Motor neuron (in vitro differentiated cells): ENCODE data around the gene NR6A1. TPM values are rescaled to one million over a fixed set of nuclear protein-coding genes. Genes with fewer than 3 reads are reported as not detected.

Experiments used
- ATAC-seq, 8 experiments: fragments of 200-7000 bp; cut with Tn5 transposase; replicated peaks in 6 of 8; 2 replicates each; pipeline ENCODE4 v1.8.0; 2021; ENCODE audit warnings: mild to moderate bottlenecking in 8 of 8, moderate library complexity in 8 of 8
- H3K27ac ChIP-seq, 2 donors: fragments of 250-450 bp; sonication (Bioruptor Pico); 2 replicates each; pipeline ENCODE4 v1.9.0; 2021; ENCODE audit warnings: antibody characterized with exemption in 2 of 2, mild to moderate bottlenecking in 2 of 2, moderate library complexity in 1 of 2
- H3K4me1 ChIP-seq, 2 donors: fragments of 250-450 bp; sonication (Bioruptor Pico); replicated peaks in 1 of 2; 2 replicates each; pipeline ENCODE4 v1.6.1; 2021; ENCODE audit warnings: antibody characterized with exemption in 2 of 2, mild to moderate bottlenecking in 2 of 2, moderate library complexity in 1 of 2
- H3K4me3 ChIP-seq, 5 donors: fragments of 250-450 bp; sonication (Bioruptor Pico); 2 replicates each; pipeline ENCODE4 v1.9.0; 2021; ENCODE audit warnings: antibody characterized with exemption in 5 of 5, mild to moderate bottlenecking in 5 of 5, moderate library complexity in 4 of 5
- WGBS, 10 experiments: fragments of 450-650 bp; shearing (Covaris generic); methylation state at CpG; one replicate each; pipeline ENCODE4 v1.0.0; 2022; 5-methylcytosine and 5-hydroxymethylcytosine counted together
- in situ Hi-C, 9 experiments: fragments of 400-800 bp; cut with MboI; loops; one replicate each; pipeline ENCODE4 v1.15.0; 2021; ENCODE audit warnings: low sequenced_read_pairs in 9 of 9, low pct_unique_long_range_greater_than_20kb in 2 of 9; ENCODE audit not compliant: unreplicated experiment in 9 of 9
- total RNA-seq, 8 experiments: library from RNA; unstranded; fragments of 300-600 nt; gene quantifications; 2 replicates each; pipeline versions ENCODE4 v1.2.3 to v1.2.4, GENCODE V29; 2022

NR6A1 gene
- total RNA-seq, 8 experiments from 2014 or later = 0.46 to 29.0 (median 3.7) TPM

DNA sequence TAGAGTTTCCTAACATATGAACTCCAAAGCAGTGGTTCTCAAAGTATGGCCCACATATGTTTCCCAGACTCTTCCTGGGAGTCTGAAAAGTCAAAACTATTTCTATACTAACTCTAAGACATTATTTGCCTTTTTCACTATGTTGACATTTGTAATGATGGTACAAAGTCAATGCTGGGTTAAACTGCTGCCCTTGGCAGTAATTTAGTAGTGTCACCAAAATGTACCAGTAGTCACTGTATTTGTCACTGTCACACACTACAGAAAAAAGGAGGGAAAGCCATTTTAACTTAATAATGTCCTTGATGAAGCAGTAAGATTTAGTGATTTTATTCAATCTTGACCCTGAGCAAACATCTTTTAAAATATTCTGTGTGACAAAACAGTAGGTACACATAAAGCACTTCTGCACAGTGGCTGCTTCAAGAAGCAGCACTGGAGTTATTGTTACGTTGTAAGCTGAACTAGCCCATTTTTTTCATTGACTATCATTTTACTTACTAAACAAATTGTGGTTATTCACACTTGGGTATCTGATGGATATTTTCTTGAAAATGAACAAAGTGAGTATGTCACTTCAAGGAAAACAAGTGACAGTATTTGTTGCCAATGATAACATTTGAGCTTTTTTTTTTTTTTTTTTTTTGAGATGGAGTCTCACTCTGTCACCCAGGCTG, 90.3 kb downstream of the NR6A1 start:
- no peak overlapping the region for H3K27ac ChIP-seq
- 75 to 100% (median 95%) methylated on average over 1 of the region's 1 CpG; no CpG with 5 or more reads in 4 of the 10 experiments for WGBS, 10 experiments
- H3K4me3 ChIP-seq = no peak overlapping the region
- in situ Hi-C loops = no loop called here
- H3K4me1 ChIP-seq = no peaks in the 10 kb centered on the region
- ATAC-seq = no peak

DNA sequence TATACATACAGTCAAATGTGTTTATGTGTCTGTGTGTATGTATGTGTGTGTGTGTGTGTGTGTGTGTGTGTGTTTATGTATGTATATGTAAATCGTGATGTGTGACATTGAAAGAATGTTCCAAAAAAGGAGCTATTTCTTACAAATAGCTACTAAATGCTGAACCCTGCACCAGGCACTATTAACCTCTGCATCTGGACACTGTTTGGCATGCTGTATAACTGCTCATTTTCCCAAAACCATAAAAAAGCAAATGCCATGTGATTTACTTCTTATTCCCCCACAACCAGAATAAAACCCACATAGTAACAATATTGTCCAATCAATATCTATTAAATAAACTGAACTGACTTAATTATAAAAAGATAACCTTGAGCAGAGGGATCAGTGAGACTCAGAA, 91.1 kb downstream of the NR6A1 start:
- H3K27ac ChIP-seq = no peak overlapping the region
- in situ Hi-C loops = no loop called here
- WGBS, 10 experiments = 33 to 100% (median 86%) methylated on average over 1 of the region's 1 CpG; no CpG with 5 or more reads in 3 of the 10 experiments
- no peak for ATAC-seq
- H3K4me3 ChIP-seq = no peak overlapping the region
- no peaks in the 10 kb centered on the region for H3K4me1 ChIP-seq

DNA sequence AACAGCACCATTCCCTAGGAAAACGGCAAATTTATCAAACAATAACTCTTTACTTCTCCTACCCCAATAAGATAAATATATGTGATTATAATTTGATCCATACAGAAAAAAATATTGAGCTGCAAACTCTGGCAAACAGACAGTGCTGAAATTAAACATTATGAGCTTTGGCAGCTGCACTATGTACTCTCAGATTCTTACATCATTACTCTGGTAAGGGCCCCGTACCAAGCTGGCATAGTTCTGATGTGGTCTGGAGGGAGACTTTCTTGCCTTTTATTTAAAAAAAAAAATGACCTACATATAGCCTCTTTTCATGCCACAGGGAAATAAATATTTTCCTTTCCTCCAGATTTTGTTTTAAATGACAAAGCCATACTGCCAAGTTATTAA, 95.0 kb downstream of the NR6A1 start:
- in situ Hi-C loops = no loop called here
- Histone ChIP-seq H3K27ac (no peak overlapping the region), H3K4me1 (no peaks in the 10 kb centered on the region), H3K4me3 (no peak overlapping the region)
- 17 to 100% (median 88%) methylated on average over 1 to 2 of the region's 2 CpGs; no CpG with 5 or more reads in 2 of the 10 experiments for WGBS, 10 experiments
- ATAC-seq = peak in 1 of 8 experiments; percentile 39

DNA sequence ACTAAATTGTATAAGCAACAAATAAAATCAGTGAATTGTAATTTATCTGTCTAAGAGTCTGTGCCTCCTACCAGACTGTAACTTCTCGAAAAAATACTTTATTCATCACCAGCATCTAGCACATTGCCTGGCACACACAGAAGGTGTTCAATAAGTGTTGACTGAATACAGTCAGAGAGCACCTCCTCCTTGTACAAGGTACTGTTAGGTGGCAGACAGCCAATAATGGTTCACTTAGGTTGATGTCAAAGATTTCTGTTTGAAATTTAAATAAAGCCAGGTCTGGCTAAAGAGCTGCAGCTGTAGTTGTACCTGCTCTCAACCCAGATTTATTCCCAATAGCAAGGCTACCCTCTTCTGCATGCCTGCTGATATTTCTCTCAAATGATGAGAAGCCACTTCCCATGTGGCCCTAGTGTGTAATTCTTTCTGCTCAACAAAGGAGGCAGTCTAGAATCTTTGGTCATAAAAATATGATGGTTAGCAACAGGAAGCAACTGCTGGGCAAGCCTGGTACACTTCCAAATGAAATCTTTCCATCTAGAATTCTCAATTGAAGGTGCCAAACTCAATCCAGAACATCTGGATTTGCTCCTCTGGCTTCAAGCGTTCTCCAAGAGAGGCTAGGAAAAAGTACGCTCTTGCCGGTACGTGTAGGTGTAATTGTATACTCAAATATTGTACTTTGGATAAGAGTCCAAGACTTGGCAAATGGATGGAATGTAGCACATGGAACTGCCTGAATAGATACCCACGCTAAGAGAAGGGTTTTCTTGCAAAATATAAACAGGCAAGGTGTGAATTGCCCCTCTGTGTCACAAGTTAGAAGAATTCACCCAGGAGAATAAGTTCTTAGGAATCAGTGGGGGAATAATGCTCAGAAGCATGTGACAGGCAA, 95.6 kb downstream of the NR6A1 start:
- H3K27ac ChIP-seq = no peak overlapping the region
- H3K4me3 ChIP-seq = no peak overlapping the region
- no peak for ATAC-seq
- 26 to 100% (median 88%) methylated on average over 1 to 6 of the region's 6 CpGs; no CpG with 5 or more reads in 2 of the 10 experiments for WGBS, 10 experiments
- in situ Hi-C loops = no loop called here
- H3K4me1 ChIP-seq = no peaks in the 10 kb centered on the region

DNA sequence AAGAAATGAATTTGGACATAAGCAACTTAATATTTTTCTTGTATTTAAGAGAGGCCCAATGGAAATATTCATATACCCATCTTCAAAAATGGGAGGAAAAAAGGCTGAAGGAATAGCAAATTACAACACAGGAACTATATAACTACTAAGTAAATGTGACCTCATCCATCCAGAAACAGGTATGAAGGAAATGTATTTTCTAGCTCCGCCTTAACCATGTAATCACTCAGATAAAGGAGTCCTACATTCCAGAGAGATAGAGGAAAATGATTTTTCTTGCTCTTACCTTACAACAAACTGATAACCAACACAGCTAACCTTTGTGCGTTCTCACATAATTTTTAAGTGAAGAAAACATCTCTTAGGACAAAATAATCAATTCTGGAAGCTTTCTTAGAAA, 96.5 kb downstream of the NR6A1 start:
- H3K4me3 ChIP-seq = no peak overlapping the region
- in situ Hi-C loops = no loop called here
- H3K27ac ChIP-seq = no peak overlapping the region
- no peaks in the 10 kb centered on the region for H3K4me1 ChIP-seq
- no peak for ATAC-seq
- WGBS, 10 experiments = 90 to 100% (median 97%) methylated on average over 1 to 2 of the region's 2 CpGs

DNA sequence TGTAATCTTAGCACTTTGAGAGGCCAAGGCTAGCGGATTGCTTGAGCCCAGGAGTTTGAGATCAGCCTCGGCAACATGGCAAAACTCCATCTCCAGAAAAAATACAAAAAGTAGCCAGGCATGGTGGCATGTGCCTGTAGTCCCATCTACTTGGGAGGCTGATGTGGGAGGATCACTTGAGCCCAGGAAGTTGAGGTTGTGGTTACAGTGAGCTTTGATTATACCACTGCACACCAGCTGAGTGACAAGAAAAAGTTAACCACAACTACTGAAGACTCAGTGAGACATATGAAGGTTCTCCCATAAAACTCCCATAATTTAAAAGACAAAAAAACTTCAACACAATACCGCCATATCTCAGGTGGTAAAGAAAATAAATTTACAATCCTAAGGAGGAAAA, 98.0 kb downstream of the NR6A1 start:
- no peaks in the 10 kb centered on the region for H3K4me1 ChIP-seq
- ATAC-seq = no peak
- in situ Hi-C loops = no loop called here
- H3K27ac ChIP-seq = no peak overlapping the region
- H3K4me3 ChIP-seq = no peak overlapping the region
- 90 to 100% (median 97%) methylated on average over 1 to 3 of the region's 3 CpGs; no CpG with 5 or more reads in 2 of the 10 experiments for WGBS, 10 experiments

DNA sequence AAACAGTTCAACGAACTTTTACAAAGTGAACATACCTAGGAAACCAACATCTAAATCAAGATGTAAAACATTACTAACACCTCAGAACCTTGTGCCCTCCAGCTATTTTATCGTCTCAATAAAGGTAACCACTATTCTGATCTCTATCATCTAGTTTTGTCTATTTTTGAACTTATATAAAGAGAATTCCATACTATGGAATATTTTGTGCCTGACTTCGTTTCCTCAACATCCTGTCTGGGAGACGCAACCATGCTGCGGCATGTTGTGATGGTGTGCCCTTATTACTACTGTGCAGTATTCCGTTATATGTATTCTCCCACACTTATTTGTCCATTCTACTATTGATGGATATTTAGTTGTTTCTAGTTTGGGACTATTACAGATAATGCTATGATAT, 99.2 kb downstream of the NR6A1 start:
- 79 to 100% (median 93%) methylated on average over 1 to 6 of the region's 6 CpGs; no CpG with 5 or more reads in 2 of the 10 experiments for WGBS, 10 experiments
- Histone ChIP-seq H3K4me1 (no peaks in the 10 kb centered on the region), H3K4me3 (no peak overlapping the region), H3K27ac (no peak overlapping the region)
- ATAC-seq = no peak
- in situ Hi-C loops = no loop called here

DNA sequence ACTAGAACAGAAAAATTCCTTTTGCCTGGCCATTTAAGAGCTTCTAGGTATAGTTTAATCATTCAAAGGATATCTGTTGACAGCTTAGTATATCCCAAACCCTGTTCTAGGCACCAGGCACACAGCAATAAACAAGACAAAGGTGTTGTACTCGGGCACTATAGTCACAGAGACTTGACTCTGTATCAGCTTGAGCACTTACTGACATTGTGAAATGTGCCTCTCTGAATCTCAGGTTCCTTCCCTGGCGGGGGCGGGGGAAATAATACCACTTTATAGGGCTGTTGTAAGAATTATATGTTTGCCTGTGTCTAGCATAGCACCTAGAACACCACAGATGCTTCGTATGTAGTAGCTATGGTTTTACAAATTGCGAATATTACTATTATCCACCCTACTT, 104.5 kb downstream of the NR6A1 start:
- in situ Hi-C loops = no loop called here
- ATAC-seq = no peak
- WGBS, 10 experiments = 80 to 100% (median 94%) methylated on average over 1 to 5 of the region's 5 CpGs
- no peak overlapping the region for H3K27ac ChIP-seq
- no peak overlapping the region for H3K4me3 ChIP-seq
- peaks cover 19 to 32% of the 10 kb centered on the region in 2 donors for H3K4me1 ChIP-seq

DNA sequence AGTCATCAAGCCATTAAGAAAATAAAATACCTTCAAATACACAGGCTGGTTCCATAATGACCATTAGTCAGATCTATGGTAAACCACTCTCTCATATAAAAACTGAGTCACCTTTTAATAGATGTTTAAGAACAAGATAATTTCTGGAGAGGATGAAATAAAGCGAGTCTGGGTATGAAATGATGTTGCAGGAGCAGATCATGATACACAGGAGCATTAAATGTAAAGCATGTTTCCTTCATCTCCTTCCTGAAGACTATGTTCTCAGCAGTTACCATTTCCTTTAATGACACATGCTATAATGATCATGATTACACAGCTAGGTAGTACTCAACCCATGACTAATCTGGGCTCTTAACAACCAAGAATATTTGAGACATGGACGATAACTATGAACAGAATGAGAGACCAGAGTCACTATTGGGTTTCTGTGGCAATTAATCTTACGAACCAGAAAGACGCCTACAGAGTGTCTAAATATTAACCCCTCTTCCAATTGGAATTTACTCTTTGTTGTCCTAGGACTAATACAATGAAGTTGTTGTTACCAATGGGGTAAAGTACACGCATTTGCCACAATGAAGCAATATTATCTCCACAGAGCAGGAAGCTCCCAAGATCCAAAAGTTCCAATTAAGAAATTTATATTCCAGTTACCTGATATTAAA, 105.6 kb downstream of the NR6A1 start:
- peak in 3 of 8 experiments; percentile 57 to 68 (median 63) for ATAC-seq
- Histone ChIP-seq H3K27ac (no peak overlapping the region), H3K4me3 (no peak overlapping the region), H3K4me1 (peaks cover 26 to 37% of the 10 kb centered on the region in 2 donors)
- 20 to 86% (median 78%) methylated on average over 1 to 5 of the region's 5 CpGs; no CpG with 5 or more reads in 2 of the 10 experiments for WGBS, 10 experiments
- in situ Hi-C loops = no loop called here

DNA sequence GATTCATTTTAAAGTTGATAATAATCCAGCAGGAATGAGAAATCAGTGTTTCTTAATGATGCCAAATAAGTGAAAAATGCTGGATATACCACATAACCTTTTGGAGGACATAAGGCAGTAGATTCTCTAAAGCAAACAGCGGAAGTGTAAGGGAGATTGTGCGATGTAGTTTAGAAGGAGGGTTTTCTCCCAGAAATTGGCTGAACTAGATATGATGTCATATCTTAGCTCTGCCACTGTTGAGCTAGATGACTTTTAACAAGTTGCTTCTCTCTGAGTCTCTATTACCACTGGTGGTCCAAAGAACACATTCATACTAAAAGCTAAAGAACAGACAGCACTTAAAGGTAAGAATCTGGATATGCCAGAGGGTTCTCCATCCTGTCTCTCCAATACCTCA, 107.0 kb downstream of the NR6A1 start:
- Histone ChIP-seq H3K4me3 (no peak overlapping the region), H3K27ac (no peak overlapping the region), H3K4me1 (peaks cover 26 to 37% of the 10 kb centered on the region in 2 donors)
- in situ Hi-C loops = no loop called here
- 86 to 100% (median 100%) methylated on average over 1 to 2 of the region's 2 CpGs; no CpG with 5 or more reads in 2 of the 10 experiments for WGBS, 10 experiments
- no peak for ATAC-seq

DNA sequence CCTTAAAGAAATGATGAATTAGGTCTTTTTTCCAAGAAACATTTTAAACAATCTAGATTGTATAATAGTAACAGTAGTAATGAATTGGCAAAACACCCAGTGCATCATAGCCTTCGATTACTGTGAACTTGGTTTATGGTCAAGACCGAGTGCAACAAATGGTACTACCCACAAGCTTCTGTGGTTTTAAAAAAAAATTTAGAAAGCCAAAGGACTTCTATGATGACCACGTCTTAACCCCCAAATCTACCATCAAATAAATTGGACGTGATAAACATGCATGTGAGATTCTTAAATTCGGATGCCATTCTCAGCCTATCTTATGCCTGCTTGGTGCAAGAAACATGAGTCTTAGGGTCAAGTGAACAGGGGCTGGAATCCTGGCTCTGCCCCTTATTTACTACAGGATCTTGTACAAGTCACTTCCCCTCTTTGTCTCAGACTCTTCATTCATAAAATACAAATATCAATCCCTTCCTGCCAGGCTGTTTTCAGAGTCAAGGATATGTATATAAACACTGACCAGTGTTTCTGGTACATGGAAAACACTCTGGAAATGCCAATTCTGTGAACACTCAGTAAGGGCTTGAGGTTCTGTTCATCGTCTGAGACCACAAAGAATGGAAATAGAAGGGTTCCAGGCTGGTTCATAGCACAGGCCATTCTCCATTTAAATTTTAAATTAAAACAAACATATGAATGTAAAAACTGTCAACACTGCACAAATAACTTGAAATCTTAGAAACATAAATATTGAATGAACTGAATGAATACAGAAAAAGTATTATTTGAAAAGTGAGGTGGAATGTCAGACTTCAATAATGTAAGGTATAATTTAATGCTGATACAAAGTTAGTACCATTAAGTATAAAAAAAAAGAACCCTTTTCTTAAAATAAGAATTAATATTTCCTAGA, 107.8 kb downstream of the NR6A1 start:
- ATAC-seq = peak in 1 of 8 experiments; percentile 7
- 85 to 100% (median 92%) methylated on average over 1 to 6 of the region's 6 CpGs for WGBS, 10 experiments
- in situ Hi-C loops = no loop called here
- Histone ChIP-seq H3K4me3 (peak overlapping the region in 1 of 5 donors; percentile 1), H3K27ac (no peak overlapping the region), H3K4me1 (peaks cover 26 to 37% of the 10 kb centered on the region in 2 donors)

DNA sequence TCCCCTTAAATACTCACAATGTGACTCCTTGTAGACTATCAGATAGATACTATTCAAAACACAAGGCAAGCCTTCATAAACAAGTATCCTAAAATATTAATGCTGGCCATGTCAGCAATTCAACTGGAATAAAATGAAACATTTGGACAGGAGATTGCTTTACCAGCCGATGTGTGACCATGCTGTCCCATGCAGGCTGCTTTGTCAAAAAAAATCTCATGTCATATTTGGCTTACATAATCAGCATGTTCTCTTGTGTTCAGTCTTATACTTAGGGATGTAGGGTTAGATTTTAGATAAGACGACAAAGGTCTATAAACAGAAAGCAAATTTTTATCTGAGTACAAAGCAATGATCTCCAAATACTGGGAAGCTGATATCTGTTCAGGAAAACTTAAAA, 108.5 kb downstream of the NR6A1 start:
- peak overlapping the region in 1 of 5 donors; percentile 1 for H3K4me3 ChIP-seq
- 86 to 100% (median 93%) methylated on average over 1 to 2 of the region's 2 CpGs; no CpG with 5 or more reads in 2 of the 10 experiments for WGBS, 10 experiments
- no peak overlapping the region for H3K27ac ChIP-seq
- peaks cover 29 to 42% of the 10 kb centered on the region in 2 donors for H3K4me1 ChIP-seq
- in situ Hi-C loops = no loop called here
- no peak for ATAC-seq
